CD4-positive, alpha-beta T cell treated with Interleukin-6 for 4 hours (primary cell): ENCODE data around the gene RUFY1.
A peak's percentile ranks its signal among the peaks of the same experiment; 100 is the strongest.
"Not testable (repeated sequence)": the region's sequence is repeated elsewhere in the genome, so short reads cannot be mapped to it uniquely, and the experiment has no call there.

Source experiments
- DNase-seq: peaks from one replicate; pipeline ENCODE4 v3.0.0-alpha.2; 2020; ENCODE audit warnings: mixed read lengths

The RUFY1 gene

GRCh38 chr5:179550511-179551342 is at the start of gene RUFY1:
Gene RUFY1, plus strand, starts transcription at chr5:179550554. Its CDS starts 16 bp downstream, at chr5:179550570.
- peak; percentile 85 for DNase-seq

GRCh38 chr5:179501997-179502396 is 48.4 kb upstream of the RUFY1 start:
- not testable (repeated sequence) for DNase-seq

GRCh38 chr5:179502420-179502819 is 47.9 kb upstream of the RUFY1 start:
- not testable (repeated sequence) for DNase-seq

DNA sequence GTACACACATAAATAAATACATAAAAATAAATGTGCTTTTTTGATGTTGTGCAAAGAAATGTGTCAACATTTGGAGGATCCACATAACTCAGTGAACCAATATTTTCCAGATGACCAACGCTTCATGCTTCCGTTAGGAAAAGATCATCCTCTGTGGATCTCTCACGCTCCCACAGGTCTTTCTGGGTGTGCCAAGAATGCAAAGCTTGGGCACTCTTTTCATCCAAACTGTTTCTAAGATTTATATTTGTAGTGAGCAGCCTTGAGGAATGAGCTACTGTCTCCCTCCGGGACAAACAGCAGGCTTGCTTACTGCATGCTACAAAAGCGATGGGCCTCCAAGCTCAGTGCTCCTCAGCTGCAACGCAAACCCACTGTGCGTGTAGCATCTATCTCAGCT is 46.2 kb upstream of the RUFY1 start:
- no peak for DNase-seq

DNA sequence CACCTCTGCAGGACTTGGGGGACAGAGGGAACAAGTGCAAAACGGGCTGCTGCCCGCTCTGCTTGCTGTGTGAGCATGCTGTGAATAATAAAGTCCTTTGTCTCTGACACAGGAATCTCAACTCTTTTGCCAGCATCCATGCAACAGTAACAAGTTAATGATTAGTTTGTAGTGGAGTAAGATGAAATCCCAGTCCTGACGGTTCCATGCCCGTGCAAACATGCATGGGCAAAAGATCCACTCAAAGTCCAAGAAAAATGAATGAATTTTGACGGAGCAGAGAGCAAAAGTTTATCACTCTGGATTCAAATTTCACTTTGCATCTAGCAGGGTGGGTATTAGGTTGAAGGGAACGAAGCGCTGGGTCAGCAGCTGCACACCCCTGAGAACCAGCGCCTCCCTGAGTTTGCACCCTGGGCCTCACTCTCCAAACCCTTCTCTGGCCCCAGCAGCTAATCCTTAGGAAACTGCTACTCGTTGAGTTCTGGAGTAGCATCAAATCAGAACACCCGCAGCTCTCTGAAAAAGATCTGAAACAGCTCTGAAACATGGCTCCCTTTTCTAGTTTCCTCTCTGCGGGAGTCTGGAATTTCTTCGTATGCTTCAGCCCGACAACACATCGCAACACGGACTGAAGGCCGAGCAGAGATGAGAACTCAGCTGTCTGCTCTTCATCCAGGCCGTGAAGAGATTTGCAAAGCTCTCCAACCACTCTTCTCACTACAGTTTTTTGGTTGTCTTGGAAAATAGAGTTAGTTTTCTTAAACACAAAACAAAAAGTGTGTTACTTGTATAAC is 45.6 kb upstream of the RUFY1 start:
- no peak for DNase-seq

DNA sequence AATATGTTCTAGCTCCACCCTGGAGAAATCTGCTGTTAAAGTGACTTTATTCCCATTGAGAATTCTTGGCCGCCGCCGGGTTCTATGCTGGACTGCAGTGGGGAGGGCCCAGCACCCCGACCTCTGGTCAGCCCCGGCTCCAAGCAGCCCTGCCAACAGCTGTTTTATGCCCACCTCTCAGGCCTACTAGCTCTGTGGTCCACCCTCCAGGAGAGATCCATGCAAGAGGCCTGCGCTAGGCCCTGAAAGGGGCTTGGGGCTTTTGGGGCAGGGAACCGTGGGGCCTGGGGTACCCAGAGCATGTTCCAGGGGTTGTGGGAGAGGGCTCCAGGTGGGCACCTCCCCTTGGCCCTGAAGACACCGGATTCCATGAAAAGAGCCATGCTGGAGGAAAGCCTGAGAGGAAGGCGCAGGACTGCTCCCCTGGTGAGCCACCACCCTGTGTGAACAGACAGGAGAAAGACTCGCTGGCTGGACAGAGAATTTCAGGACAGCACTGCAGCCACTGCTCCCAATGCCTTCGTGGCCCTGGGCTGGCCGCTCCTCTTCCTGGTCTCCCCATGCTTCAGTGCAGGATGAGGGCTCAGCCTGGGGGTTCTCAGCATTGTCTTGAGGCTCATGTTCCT is 44.6 kb upstream of the RUFY1 start:
- no peak for DNase-seq

DNA sequence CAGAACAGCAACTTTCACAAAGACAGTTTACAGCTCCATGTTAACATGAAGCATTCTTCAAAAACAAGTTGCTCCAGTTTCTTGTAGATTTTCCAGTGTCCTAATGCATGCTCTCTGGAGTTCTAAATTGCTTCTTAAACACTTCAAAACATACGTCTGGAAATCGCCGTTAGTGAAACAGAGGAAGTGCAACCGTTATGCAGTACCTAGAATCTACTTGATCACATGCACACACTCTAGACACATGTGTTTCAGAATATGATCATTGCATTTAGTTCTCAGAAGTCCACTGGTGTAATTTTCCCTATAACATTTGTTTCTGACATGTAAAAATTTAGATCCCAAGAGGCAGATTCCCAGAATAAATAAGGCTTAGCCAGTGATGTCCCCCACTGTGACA is 41.1 kb upstream of the RUFY1 start:
- no peak for DNase-seq

GRCh38 chr5:179509845-179510244 is 40.5 kb upstream of the RUFY1 start:
- no peak for DNase-seq

- no peak for DNase-seq
These were observed 37.8 kb upstream of the RUFY1 start for GRCh38 chr5:179512452-179513000.

GRCh38 chr5:179515501-179515900 is 34.9 kb upstream of the RUFY1 start:
- DNase-seq, result not testable (repeated sequence)

DNA sequence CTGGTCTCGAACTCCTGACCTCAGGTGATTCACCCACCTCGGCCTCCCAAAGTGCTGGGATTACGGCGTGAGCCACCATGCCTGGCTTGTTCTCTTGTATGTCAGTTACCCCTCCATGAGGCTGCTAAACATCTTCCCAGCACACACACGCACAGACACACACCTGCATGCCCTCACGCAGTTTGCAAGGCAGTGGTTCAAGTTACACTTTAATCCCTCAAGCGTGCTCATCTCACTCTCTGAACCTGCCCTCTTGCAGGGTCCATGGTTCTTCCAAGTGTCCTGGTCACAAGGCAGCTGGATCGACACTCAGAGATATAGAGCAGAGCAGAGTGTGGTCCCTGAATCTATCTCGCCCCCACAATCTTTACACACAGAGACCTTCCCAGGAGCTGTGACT is 34.1 kb upstream of the RUFY1 start:
- DNase-seq, result no peak

DNA sequence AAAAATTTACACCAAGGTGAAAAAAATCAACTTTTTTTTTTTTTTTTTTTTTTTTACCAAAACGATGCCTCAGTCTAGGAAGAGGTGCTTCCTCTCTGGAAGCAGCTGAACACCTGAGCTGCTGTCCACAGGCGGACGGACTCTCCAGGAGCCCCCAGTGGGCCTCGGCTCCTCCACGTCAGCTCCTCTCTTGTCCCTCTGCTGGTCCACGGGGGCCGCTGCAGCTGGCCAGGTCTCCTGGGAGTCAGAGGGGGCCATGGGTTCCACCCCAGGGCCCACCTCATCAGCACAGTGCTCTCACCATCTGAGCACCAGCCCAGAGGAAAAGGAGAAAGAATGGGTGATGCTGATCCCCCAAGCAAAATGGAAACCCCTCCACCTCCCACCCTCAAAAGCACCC is 32.6 kb upstream of the RUFY1 start:
- not testable (repeated sequence) for DNase-seq

DNA sequence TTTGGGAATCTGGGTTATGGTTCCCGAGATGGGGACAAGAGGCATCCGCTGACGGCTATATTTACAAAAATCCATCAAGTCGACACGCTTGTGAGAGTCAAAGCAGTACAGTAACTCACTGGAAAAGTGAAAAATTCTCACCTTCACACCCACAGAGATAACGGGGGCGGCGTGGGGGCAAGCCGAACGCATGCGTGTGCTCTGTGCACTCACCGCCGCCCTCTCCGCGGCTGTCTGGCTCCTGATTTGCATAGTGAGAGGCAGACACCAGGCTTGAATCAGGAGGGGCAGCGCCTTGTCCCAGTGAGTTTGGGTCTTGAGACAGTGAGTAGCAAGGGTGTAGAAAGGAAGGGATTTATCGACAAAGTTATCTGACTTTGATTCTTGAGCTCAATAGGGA is 32.0 kb upstream of the RUFY1 start:
- not testable (repeated sequence) for DNase-seq

DNA sequence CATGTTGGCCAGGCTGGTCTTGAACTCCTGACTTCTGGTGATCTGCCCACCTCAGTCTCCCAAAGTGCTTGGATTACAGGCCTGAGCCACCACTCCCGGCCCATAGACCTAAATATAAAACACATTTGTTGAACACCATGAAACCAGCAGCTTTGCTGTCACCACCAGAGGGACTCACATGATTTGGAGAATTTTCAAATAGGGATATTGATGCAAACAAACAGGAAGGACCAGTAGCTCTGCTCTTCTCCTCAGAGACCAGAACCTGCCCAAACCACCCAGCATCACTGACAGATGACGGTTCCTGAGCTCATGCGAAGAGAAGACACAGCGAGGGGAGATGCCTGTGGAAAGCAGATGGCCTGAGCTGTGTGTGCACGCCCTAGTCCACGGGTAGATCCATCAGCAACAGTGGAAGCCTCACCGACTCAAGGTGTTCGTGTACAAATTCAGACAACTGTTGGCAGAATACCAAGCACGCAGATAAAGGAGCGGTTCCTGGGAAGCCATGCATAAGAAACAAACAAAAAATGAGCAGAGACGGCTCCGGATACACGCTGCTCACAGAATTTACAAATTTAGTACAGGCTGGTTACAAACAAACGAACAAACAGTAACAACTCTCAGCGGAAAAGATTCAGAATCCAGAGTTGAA is 30.8 kb upstream of the RUFY1 start:
- DNase-seq, result not testable (repeated sequence)

- DNase-seq, result not testable (repeated sequence)
These were observed 28.2 kb upstream of the RUFY1 start for GRCh38 chr5:179522107-179522506.

DNA sequence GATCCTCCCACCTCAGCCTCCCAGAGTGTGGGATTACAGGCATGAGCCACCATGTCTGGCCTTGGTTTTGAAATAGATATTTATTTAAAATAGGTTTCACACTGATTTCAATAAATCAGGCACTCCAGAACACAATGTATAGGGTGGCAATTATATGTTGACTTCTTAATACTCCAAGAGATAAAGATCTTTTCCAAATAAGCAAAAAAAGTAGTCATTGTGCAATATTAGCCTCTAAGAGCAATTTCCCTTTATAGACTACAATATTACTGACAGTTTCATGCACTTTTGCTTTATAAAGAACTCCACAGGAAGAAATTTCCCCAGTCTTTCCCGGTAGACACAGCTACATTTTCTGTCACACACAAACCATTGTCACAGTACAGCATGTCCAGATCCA is 23.4 kb upstream of the RUFY1 start:
- DNase-seq, result no peak

DNA sequence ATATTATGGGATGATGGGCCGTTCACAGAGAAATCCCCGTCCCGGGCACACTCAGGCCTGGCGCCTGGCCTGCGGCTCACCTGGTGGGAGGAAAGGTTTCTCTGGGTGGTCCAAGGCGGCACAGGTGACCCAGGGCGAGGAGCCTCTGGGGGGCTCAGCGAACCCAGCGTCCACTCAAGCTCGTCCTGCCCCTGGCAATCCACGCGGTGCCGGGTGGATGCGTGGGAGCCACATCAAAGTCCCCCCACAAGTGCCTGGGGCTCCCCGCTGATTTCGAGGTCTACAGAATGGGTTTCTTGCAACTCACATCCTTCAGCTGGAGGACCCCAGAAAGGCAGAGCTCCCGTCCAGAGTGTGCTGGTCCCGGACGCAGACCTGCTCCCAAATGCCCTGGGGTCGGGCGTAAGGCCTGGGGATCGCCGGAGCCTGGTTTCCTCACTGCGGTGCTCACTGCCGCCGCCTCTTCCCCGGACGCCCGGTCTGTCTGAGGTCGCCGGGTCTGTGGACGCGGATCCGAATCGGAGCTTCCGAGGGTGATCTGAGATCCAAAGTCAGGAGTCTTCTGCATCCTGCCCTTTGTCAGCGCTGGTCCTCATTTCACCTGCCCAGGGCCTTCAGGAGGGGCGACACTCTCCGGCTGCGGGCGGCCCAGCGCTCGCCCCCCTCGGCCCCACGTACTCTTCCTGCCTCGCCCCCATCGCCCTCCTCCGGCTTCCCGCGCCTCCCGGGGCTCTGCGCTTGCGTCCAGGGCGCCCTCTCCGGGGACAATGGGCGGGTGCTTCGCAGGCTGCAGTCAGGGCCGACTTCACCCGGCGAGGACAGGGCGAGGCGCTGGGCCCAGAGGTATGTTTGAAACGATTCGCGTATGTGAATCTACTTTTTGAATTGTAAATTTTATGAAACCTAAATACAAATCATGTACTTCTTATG is 20.0 kb upstream of the RUFY1 start:
- DNase-seq, result peak; percentile 78

GRCh38 chr5:179533024-179533423 is 17.3 kb upstream of the RUFY1 start:
- no peak for DNase-seq

DNA sequence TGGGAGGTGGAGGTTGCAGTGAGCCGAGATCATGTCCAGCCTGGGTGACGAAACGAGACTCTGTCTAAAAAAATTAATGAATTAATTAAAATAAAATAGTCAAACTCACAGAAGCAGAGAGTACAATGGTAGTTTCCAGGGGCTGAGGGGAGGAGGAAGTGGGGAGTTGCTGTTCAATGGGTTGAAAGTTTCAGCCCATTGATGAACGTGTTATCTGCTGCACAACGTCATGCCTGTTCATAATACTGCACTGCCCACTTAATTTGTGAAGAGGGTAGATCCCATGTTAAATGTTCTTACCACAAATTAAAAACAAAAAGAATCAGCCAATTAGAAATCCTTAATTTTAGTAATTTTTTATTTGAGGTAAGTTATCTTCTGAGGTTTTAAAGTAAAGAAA is 16.4 kb upstream of the RUFY1 start:
- DNase-seq, result no peak

DNA sequence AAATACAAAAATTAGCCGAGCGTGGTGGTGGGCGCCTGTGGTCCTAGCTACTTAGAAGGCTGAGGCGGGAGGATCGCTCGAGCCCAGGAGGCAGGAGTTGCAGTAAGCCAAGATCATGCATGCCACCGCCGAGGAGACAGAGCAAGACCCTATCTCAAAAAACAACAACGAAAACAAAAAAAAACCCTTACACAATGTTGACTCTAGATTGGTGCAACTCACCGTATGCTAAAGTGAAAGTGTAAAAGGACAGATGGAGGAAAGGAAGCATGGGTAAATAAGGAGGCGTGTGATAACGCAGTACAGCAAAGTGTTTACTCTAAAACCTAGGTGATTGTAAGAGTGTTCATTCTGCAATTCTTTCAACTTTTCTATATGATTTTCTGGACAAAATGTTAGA is 15.9 kb upstream of the RUFY1 start:
- no peak for DNase-seq

DNA sequence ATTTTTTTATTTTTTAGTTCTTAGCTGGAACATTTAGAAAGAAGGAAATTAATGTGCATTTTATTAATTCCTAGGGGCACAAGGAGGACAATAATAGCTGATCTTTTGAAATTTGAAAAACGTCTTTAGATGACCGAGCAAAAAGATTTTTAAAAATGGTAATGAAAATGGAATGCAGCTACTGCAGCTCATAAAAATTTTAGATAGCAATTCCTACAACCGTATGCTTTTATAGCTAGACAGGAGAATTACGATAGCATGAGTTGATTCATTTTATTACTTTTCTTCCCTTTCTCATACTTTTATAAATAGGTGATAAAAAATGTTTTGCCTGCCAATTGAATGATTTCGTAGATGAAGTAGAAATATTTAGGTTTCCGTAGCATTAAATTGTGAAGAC is 13.7 kb upstream of the RUFY1 start:
- no peak for DNase-seq

DNA sequence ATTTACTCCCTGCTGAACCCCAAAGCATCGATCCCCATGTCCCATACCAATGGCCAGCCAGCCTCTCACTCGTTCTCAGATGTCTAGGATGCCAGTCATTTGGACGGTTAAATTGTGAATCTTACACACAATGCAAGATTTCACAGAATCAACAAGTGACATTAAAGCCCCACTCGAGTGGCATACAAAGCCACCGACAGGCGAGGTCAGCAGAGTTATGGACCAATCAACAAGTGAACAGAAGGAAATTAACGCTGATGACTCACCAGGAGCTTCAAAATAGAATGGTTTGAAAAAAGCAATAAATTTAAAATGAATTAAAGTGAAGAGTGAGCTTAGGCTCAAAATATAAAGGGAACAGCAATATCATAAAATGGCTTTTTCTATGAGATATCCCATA is 8.2 kb upstream of the RUFY1 start:
- no peak for DNase-seq
